PC-3 (cell line): ENCODE results near the gene PAPPA.

Experiments
- CTCF ChIP-seq: fragments of 300-600 bp; sonication (generic); conservative IDR thresholded peaks from 2 replicates; pipeline ENCODE4 v1.5.1; 2017; ENCODE audit warnings: antibody characterized with exemption, low read depth, mild to moderate bottlenecking, low read length
- EZH2phosphoT487 ChIP-seq: fragments of 300-600 bp; sonication (generic); IDR thresholded peaks from 2 replicates; pipeline ENCODE4 v1.6.1; 2018; ENCODE audit warnings: mild to moderate bottlenecking, antibody characterized with exemption, low read length, borderline replicate concordance

GRCh38 chr9:116280529-116280928 lies 126.9 kb downstream of the PAPPA start:
- TF ChIP-seq CTCF (no peak), EZH2phosphoT487 (no peak)
